H1 (cell line): ENCODE data around the gene GPC6. TPM values are rescaled to one million over a fixed set of nuclear protein-coding genes. Genes with fewer than 3 reads are reported as not detected.

Source experiments
- CTCF ChIA-PET: fragments of 300-600 bp; sonication (Branson Sonifier 250); formaldehyde crosslinking; loops from one replicate; lab custom pipeline; 2021; ENCODE audit not compliant: partially characterized antibody; lab: Charles Lee
- POLR2A ChIA-PET: fragments of 300-600 bp; sonication (Branson Sonifier 250); formaldehyde crosslinking; loops from one replicate; lab custom pipeline; 2021; ENCODE audit warnings: inconsistent platforms; ENCODE audit not compliant: partially characterized antibody; lab: Charles Lee
- DNase-seq, 2 experiments: peaks; one replicate each; pipeline versions ENCODE4 v3.0.0 to v3.0.0-alpha.2; 2010 to 2022; ENCODE audit warnings: low spot score in 2 of 2, low read depth in 1 of 2, mixed read lengths in 1 of 2
- FAIRE-seq: peaks from 2 replicates; lab custom pipeline; 2011; peaks lifted over from hg19 to GRCh38; lab: Jason Lieb, UNC
- H2AFZ ChIP-seq: 2 replicates; pipeline ENCODE4 v1.8.1; 2012; ENCODE audit warnings: low read length, inconsistent platforms
- H2AK5ac ChIP-seq: 2 replicates; pipeline ENCODE4 v1.6.1; 2013; ENCODE audit warnings: low read depth, low read length
- H2BK120ac ChIP-seq: replicated peaks from 2 replicates; pipeline ENCODE3; 2013; ENCODE audit warnings: low read depth, low read length, inconsistent platforms
- H2BK12ac ChIP-seq: 2 replicates; pipeline ENCODE4 v1.6.1; 2013; ENCODE audit warnings: low read depth, low read length
- H2BK15ac ChIP-seq: 2 replicates; pipeline ENCODE4 v1.6.1; 2013; ENCODE audit warnings: low read length
- H2BK20ac ChIP-seq: 2 replicates; pipeline ENCODE4 v1.6.1; 2013; ENCODE audit warnings: low read length
- H2BK5ac ChIP-seq: 2 replicates; pipeline ENCODE4 v1.6.1; 2013; ENCODE audit warnings: low read depth, low read length
- H3K14ac ChIP-seq: 2 replicates; pipeline ENCODE4 v1.6.1; 2013; ENCODE audit warnings: inconsistent platforms; ENCODE audit not compliant: insufficient read length
- H3K18ac ChIP-seq: 2 replicates; pipeline ENCODE4 v1.6.1; 2013; ENCODE audit warnings: low read length; ENCODE audit errors: extremely low read depth
- H3K23ac ChIP-seq: 2 replicates; pipeline ENCODE4 v1.6.1; 2013; ENCODE audit warnings: inconsistent platforms; ENCODE audit not compliant: insufficient read length
- H3K23me2 ChIP-seq: 2 replicates; pipeline ENCODE4 v1.6.1; 2013; ENCODE audit warnings: low read depth, low read length
- H3K27ac ChIP-seq: 2 replicates; pipeline ENCODE4 v1.6.1; 2011; ENCODE audit warnings: low read depth, low read length, inconsistent platforms
- H3K27me3 ChIP-seq, 4 experiments: replicated peaks in 1 of 4; 1 replicate in 1 of 4; 2 replicates in 3 of 4; pipeline versions ENCODE4 v1.6.1 to v1.8.1; 2011 to 2013; ENCODE audit warnings: low read length in 3 of 4, mild to moderate bottlenecking in 3 of 4, inconsistent platforms in 2 of 4, mixed read lengths in 2 of 4, moderate library complexity in 1 of 4; ENCODE audit not compliant: control insufficient read depth in 3 of 4, insufficient read depth in 3 of 4; ENCODE audit errors: extremely low read depth in 1 of 4
- H3K36me3 ChIP-seq, 4 experiments: 2 replicates each; pipeline versions ENCODE4 v1.6.1 to v1.8.1; 2011 to 2013; ENCODE audit warnings: mild to moderate bottlenecking in 4 of 4, low read length in 3 of 4, moderate library complexity in 2 of 4, control low read depth in 1 of 4, inconsistent platforms in 1 of 4; ENCODE audit not compliant: insufficient read depth in 4 of 4, control insufficient read depth in 2 of 4
- H3K4ac ChIP-seq: replicated peaks from 2 replicates; pipeline ENCODE3; 2013; ENCODE audit warnings: low read length, low read depth, mixed read lengths, inconsistent platforms; ENCODE audit not compliant: insufficient read length
- H3K4me1 ChIP-seq, 4 experiments: replicated peaks in 1 of 4; 1 replicate in 1 of 4; 2 replicates in 3 of 4; pipeline versions ENCODE4 v1.6.1 to v1.8.1; 2011 to 2013; ENCODE audit warnings: low read length in 3 of 4, inconsistent platforms in 2 of 4, mixed read lengths in 1 of 4; ENCODE audit not compliant: insufficient read depth in 4 of 4, control insufficient read depth in 3 of 4
- H3K4me2 ChIP-seq, 2 experiments: 2 replicates each; pipeline versions ENCODE4 v1.6.1 to v1.8.1; 2011 to 2013; ENCODE audit warnings: low read depth in 2 of 2, low read length in 2 of 2, control low read depth in 1 of 2, inconsistent platforms in 1 of 2, mild to moderate bottlenecking in 1 of 2; ENCODE audit not compliant: insufficient read depth in 1 of 2
- H3K4me3 ChIP-seq, 4 experiments: fragments of 200-600, 300-600 bp in 1 of 4; sonication (generic), shearing (Covaris generic), sonication (Bioruptor Twin) in 1 of 4; 2 replicates each; pipeline versions ENCODE4 v1.5.1 to v1.8.1; 2011 to 2016; ENCODE audit warnings: low read length in 4 of 4, low read depth in 3 of 4, control low read depth in 2 of 4, inconsistent platforms in 2 of 4, mild to moderate bottlenecking in 2 of 4, mixed read lengths in 1 of 4, moderate library complexity in 1 of 4; ENCODE audit not compliant: insufficient read depth in 2 of 4; ENCODE audit errors: extremely low read depth in 1 of 4
- H3K56ac ChIP-seq: replicated peaks from 2 replicates; pipeline ENCODE3; 2013; ENCODE audit warnings: low read depth, mild to moderate bottlenecking, mixed read lengths, low read length, inconsistent platforms; ENCODE audit not compliant: insufficient read length
- H3K79me1 ChIP-seq: 2 replicates; pipeline ENCODE4 v1.6.1; 2013; ENCODE audit warnings: low read depth, low read length, control low read depth
- H3K79me2 ChIP-seq, 2 experiments: 2 replicates each; pipeline versions ENCODE4 v1.6.1 to v1.8.1; 2012 to 2013; ENCODE audit warnings: low read length in 2 of 2, mild to moderate bottlenecking in 2 of 2, inconsistent platforms in 1 of 2; ENCODE audit not compliant: insufficient read depth in 2 of 2, control insufficient read depth in 1 of 2
- H3K9ac ChIP-seq, 4 experiments: replicated peaks in 1 of 4; 1 replicate in 1 of 4; 2 replicates in 3 of 4; pipeline versions ENCODE4 v1.6.1 to v1.8.1; 2011 to 2013; ENCODE audit warnings: low read depth in 3 of 4, low read length in 3 of 4, control low read depth in 2 of 4, mild to moderate bottlenecking in 2 of 4, moderate library complexity in 2 of 4, inconsistent platforms in 1 of 4; ENCODE audit errors: extremely low read depth in 1 of 4
- H3K9me3 ChIP-seq, 2 experiments: 2 replicates each; pipeline versions ENCODE4 v1.6.1 to v1.8.1; 2012 to 2013; ENCODE audit warnings: mild to moderate bottlenecking in 2 of 2, moderate library complexity in 2 of 2, control low read depth in 1 of 2, inconsistent platforms in 1 of 2, low read depth in 1 of 2, low read length in 1 of 2, mixed read lengths in 1 of 2; ENCODE audit not compliant: insufficient read depth in 2 of 2
- H4K20me1 ChIP-seq, 2 experiments: replicated peaks in 1 of 2; 2 replicates each; pipeline versions ENCODE3 to v1.8.1; 2011 to 2013; ENCODE audit warnings: inconsistent platforms in 2 of 2, low read length in 2 of 2, mild to moderate bottlenecking in 1 of 2; ENCODE audit not compliant: insufficient read depth in 2 of 2, control insufficient read depth in 1 of 2
- H4K5ac ChIP-seq: 2 replicates; pipeline ENCODE4 v1.6.1; 2013; ENCODE audit warnings: low read length, low read depth, mixed read lengths, inconsistent platforms; ENCODE audit not compliant: insufficient read length
- H4K8ac ChIP-seq: 2 replicates; pipeline ENCODE4 v1.8.0; 2013; ENCODE audit warnings: mild to moderate bottlenecking, moderate library complexity, low read length, inconsistent platforms; ENCODE audit not compliant: insufficient read depth; ENCODE audit errors: extremely low read depth
- H4K91ac ChIP-seq: replicated peaks from 2 replicates; pipeline ENCODE3; 2013; ENCODE audit warnings: low read length, mixed read lengths, inconsistent platforms; ENCODE audit not compliant: insufficient read length
- BRCA1 ChIP-seq: IDR thresholded peaks from 2 replicates; pipeline ENCODE4 v1.6.1; 2012; ENCODE audit warnings: low read depth, low read length, improper control_type of control experiment
- HDAC2 ChIP-seq, 2 experiments: fragments of 300-600 bp in 1 of 2; sonication (generic) in 1 of 2; IDR thresholded peaks; 2 replicates each; pipeline ENCODE4 v1.6.1; 2011 to 2012; ENCODE audit warnings: low read depth in 2 of 2, low read length in 2 of 2, mild to moderate bottlenecking in 2 of 2, moderate library complexity in 2 of 2, borderline replicate concordance in 1 of 2, inconsistent platforms in 1 of 2
- RAD21 ChIP-seq, 2 experiments: IDR thresholded peaks in 1 of 2; conservative IDR thresholded peaks in 1 of 2; 2 replicates each; pipeline ENCODE4 v1.6.1; 2011; ENCODE audit warnings: low read depth in 2 of 2, low read length in 2 of 2, improper control_type of control experiment in 1 of 2, inconsistent platforms in 1 of 2, mild to moderate bottlenecking in 1 of 2, moderate library complexity in 1 of 2
- SIX5 ChIP-seq: IDR thresholded peaks from 2 replicates; pipeline ENCODE4 v1.6.1; 2011; ENCODE audit warnings: mild to moderate bottlenecking, low read depth, low read length
- SRF ChIP-seq: IDR thresholded peaks from 2 replicates; pipeline ENCODE4 v1.6.1; 2011; ENCODE audit warnings: mild to moderate bottlenecking, low read depth, low read length, moderate library complexity
- TCF12 ChIP-seq: IDR thresholded peaks from 2 replicates; pipeline ENCODE4 v1.6.1; 2011; ENCODE audit warnings: low read depth, mild to moderate bottlenecking, low read length
- WGBS, 2 experiments: shearing (Covaris generic) in 1 of 2; methylation state at CpG; one replicate each; pipeline versions ENCODE4 v1.1.6 to v1.1.7; 2013 to 2015; ENCODE audit warnings: low lambda C conversion rate in 2 of 2, mixed read lengths in 2 of 2, inconsistent platforms in 1 of 2, low coverage in 1 of 2, missing lambda C conversion rate in 1 of 2; ENCODE audit not compliant: insufficient replicate concordance in 2 of 2, insufficient coverage in 1 of 2, insufficient read length in 1 of 2; ENCODE audit errors: extremely low coverage in 1 of 2, missing lambda C conversion rate in 1 of 2; 5-methylcytosine and 5-hydroxymethylcytosine counted together
- polyA plus RNA-seq, 7 experiments: library from polyadenylated mRNA; depleted of rRNA in 3 of 7; stranded (reverse) in 5 of 7; unstranded in 2 of 7; fragments of >200 nt in 5 of 7; fragments of 200-250 nt in 2 of 7; gene quantifications; 1 replicate in 5 of 7; 2 replicates in 1 of 7; 4 replicates in 1 of 7; pipeline versions ENCODE4 v1.2.1 to v1.2.3, GENCODE V29; 2011 to 2013; ENCODE audit warnings: missing spikeins in 2 of 7, mixed read lengths in 2 of 7
- total RNA-seq: library from RNA; stranded (reverse); fragmentation: NEBNext Ultra II Directional; extraction: Animal tissue kit (Norgen Biotek cat#: 25700); gene quantifications from 2 replicates; pipeline ENCODE4 v1.2.1, GENCODE V29; 2021

The GPC6 gene
- total and polyA plus RNA-seq, 2 of the 8 experiments (the other 6 are each of a cell fraction or from before 2014, with no cell fraction given): 5.4 to 12.0 TPM

GRCh38 chr13:94188201-94188854, 961.7 kb downstream of the GPC6 start:
- FAIRE-seq (peak; percentile 78), DNase-seq (no peak)
- no peaks in the 10 kb centered on the region for H3K79me2 ChIP-seq
- H4K8ac ChIP-seq: no peak overlapping the region
- no peak overlapping the region for H3K27ac ChIP-seq
- H3K4ac ChIP-seq: no peak overlapping the region
- H3K56ac ChIP-seq: no peak overlapping the region
- no peak overlapping the region for H2BK120ac ChIP-seq
- H4K5ac ChIP-seq: no peak overlapping the region
- H3K18ac ChIP-seq: no peak overlapping the region
- H3K14ac ChIP-seq: no peak overlapping the region
- H3K23me2 ChIP-seq: no peaks in the 10 kb centered on the region
- no peaks in the 10 kb centered on the region for H3K79me1 ChIP-seq
- TF ChIP-seq HDAC2 (IDR thresholded peaks at IDR 0.05; ENCODE audit: borderline replicate concordance in 1 of 2, low read depth in 2 of 2, low read length in 2 of 2): 0 out of 4 replicates have a peak, but pooled peaks of 1 of the 2 experiments have one; percentile 3
- no peak for TF ChIP-seq SIX5
- no peak for TF ChIP-seq RAD21 (IDR thresholded peaks at IDR 0.05 in 1 of 2, conservative IDR thresholded peaks at IDR 0.05 in 1 of 2; ENCODE audit: low read depth in 2 of 2, low read length in 2 of 2)
- no peak for TF ChIP-seq BRCA1
- TF ChIP-seq SRF: no peak
- TF ChIP-seq TCF12: 0 out of 2 replicates have a peak, but pooled peaks have one; percentile 5
- H3K36me3 ChIP-seq: no peaks in the 10 kb centered on the region
- no peak overlapping the region for H2AFZ ChIP-seq
- H2AK5ac ChIP-seq: peak overlapping the region; percentile 96; the same call in 1 of the 2 replicates
- peak overlapping the region; percentile 64 for H2BK12ac ChIP-seq
- H2BK5ac ChIP-seq: no peak overlapping the region
- 0 out of 2 replicates have a peak overlapping the region, but pooled peaks have one; percentile 14 for H2BK15ac ChIP-seq
- H3K27me3 ChIP-seq: peaks cover 0 to 1% (median 0%) of the 10 kb centered on the region in 4 experiments; a peak in 2 of 7 replicates
- H2BK20ac ChIP-seq: no peak overlapping the region
- H3K9ac ChIP-seq: no peak overlapping the region
- no peak overlapping the region for H3K4me3 ChIP-seq
- no peak overlapping the region for H3K23ac ChIP-seq
- H4K91ac ChIP-seq: no peak overlapping the region
- H3K9me3 ChIP-seq: no peaks in the 10 kb centered on the region
- ChIA-PET POLR2A (no interaction called here), CTCF (interaction anchor here (0.8 to 1.1 kb wide), 6 partner anchors 9 to 234 kb away, joined by 3 to 6 read pairs (median 3); no protein-coding TSS in a partner anchor)
- H3K4me1 ChIP-seq: peaks cover 2 to 9% (median 7%) of the 10 kb centered on the region in 4 experiments; a peak in 4 of 7 replicates
- 23% methylated on average over 5 of the region's 5 CpGs; no CpG with 5 or more reads in 1 of the 2 experiments for WGBS, 2 experiments
- H3K4me2 ChIP-seq: peak overlapping the region; percentile 26 to 42; a peak in 3 of 4 replicates
- no peaks in the 10 kb centered on the region for H4K20me1 ChIP-seq
